HCT116 (cell line): ENCODE data around the gene ZBTB20. TPM values are rescaled to one million over a fixed set of nuclear protein-coding genes. Genes with fewer than 3 reads are reported as not detected.

Experiments
- ATAC-seq: fragments of 200-7000 bp; cut with Tn5 transposase; 2 replicates; pipeline ENCODE4 v1.9.1; 2020; ENCODE audit warnings: mild to moderate bottlenecking, moderate library complexity
- BruUV-seq: library from RNA; stranded (reverse); fragments of 400-500 nt; replicated peaks from 2 replicates; lab custom pipeline; 2021; lab: Mats Ljungman, UMichigan
- CTCF ChIA-PET: fragments of 300-600 bp; sonication (Branson Sonifier 250); formaldehyde crosslinking; loops from one replicate; lab custom pipeline; 2021; ENCODE audit warnings: antibody characterized with exemption; lab: Charles Lee
- POLR2A ChIA-PET: fragments of 300-600, 350-600 bp; sonication (Branson Sonifier 250); formaldehyde crosslinking; loops from one replicate; lab custom pipeline; 2021; ENCODE audit warnings: antibody characterized with exemption; lab: Charles Lee
- RAD21 ChIA-PET, 2 experiments: fragments of 300-600 bp; sonication (Branson Sonifier 250); formaldehyde crosslinking; loops; one replicate each; lab custom pipeline; 2023; ENCODE audit warnings: low total read pairs in 2 of 2; ENCODE audit not compliant: uncharacterized antibody in 2 of 2, unreplicated experiment in 2 of 2, low non-redundant PET in 1 of 2; lab: Charles Lee
- DNase-seq: peaks from one replicate; pipeline ENCODE4 v3.0.0-alpha.2; 2010; ENCODE audit warnings: low read depth, low spot score
- H2AFZ ChIP-seq: fragments of 200-600 bp; shearing (Covaris generic), sonication (generic); 2 replicates; pipeline ENCODE4 v1.6.1; 2017; ENCODE audit warnings: low read depth, mixed run types, mixed read lengths, antibody characterized with exemption, low read length; ENCODE audit not compliant: poor library complexity, severe bottlenecking
- H3K27ac ChIP-seq: 2 replicates; pipeline ENCODE4 v1.5.1; 2012; ENCODE audit warnings: low read depth, low read length
- H3K27me3 ChIP-seq: fragments of 200-600 bp; sonication (generic); 2 replicates; pipeline ENCODE4 v1.6.1; 2016; ENCODE audit warnings: mixed run types, low read length, mixed read lengths; ENCODE audit not compliant: insufficient read depth
- H3K36me3 ChIP-seq, 2 experiments: fragments of 200-500 bp in 1 of 2; fragments of 200-600 bp in 1 of 2; sonication (Bioruptor generic) in 1 of 2; sonication (generic) in 1 of 2; 2 replicates each; pipeline versions ENCODE4 v1.5.1 to v1.6.1; 2014 to 2016; ENCODE audit warnings: low read length in 2 of 2, inconsistent platforms in 1 of 2, mixed read lengths in 1 of 2, mixed run types in 1 of 2; ENCODE audit not compliant: insufficient read depth in 2 of 2, control insufficient read depth in 1 of 2
- H3K4me1 ChIP-seq, 2 experiments: fragments of 200-600 bp in 1 of 2; sonication (generic) in 1 of 2; 2 replicates each; pipeline versions ENCODE4 v1.5.1 to v1.6.1; 2012 to 2017; ENCODE audit warnings: low read length in 2 of 2, inconsistent platforms in 1 of 2, mild to moderate bottlenecking in 1 of 2, mixed read lengths in 1 of 2, mixed run types in 1 of 2, moderate library complexity in 1 of 2; ENCODE audit not compliant: insufficient read depth in 2 of 2, control insufficient read depth in 1 of 2
- H3K4me2 ChIP-seq: fragments of 200-600 bp; sonication (generic); 2 replicates; pipeline ENCODE4 v1.6.1; 2017; ENCODE audit warnings: mixed run types, low read length, mixed read lengths
- H3K4me3 ChIP-seq, 2 experiments: fragments of 200-600 bp in 1 of 2; sonication (generic) in 1 of 2; replicated peaks in 1 of 2; 2 replicates each; pipeline ENCODE4 v1.5.1; 2011 to 2016; ENCODE audit warnings: low read length in 2 of 2, control low read depth in 1 of 2, low read depth in 1 of 2, mild to moderate bottlenecking in 1 of 2, mixed read lengths in 1 of 2, mixed run types in 1 of 2
- H3K79me2 ChIP-seq: fragments of 200-600 bp; sonication (generic); 2 replicates; pipeline ENCODE4 v1.6.1; 2017; ENCODE audit warnings: mild to moderate bottlenecking, mixed run types, low read length, moderate library complexity, mixed read lengths; ENCODE audit not compliant: insufficient read depth
- H3K9ac ChIP-seq: fragments of 200-600 bp; sonication (generic); 2 replicates; pipeline ENCODE4 v1.6.1; 2016; ENCODE audit warnings: low read length, mixed read lengths
- H3K9me2 ChIP-seq: fragments of 200-600 bp; sonication (generic), shearing (Covaris generic); 2 replicates; pipeline ENCODE4 v1.6.1; 2017; ENCODE audit warnings: mixed run types, mild to moderate bottlenecking, moderate library complexity; ENCODE audit not compliant: insufficient read depth
- H3K9me3 ChIP-seq, 2 experiments: fragments of 200-500 bp in 1 of 2; fragments of 200-600 bp in 1 of 2; sonication (Bioruptor generic) in 1 of 2; sonication (generic) in 1 of 2; 2 replicates each; pipeline ENCODE4 v1.6.1; 2014 to 2017; ENCODE audit warnings: low read length in 2 of 2, mixed read lengths in 2 of 2, inconsistent platforms in 1 of 2, low read depth in 1 of 2, mild to moderate bottlenecking in 1 of 2, mixed run types in 1 of 2, moderate library complexity in 1 of 2; ENCODE audit not compliant: control insufficient read depth in 1 of 2, insufficient read depth in 1 of 2
- H4K20me1 ChIP-seq: fragments of 200-600 bp; sonication (generic), shearing (Covaris generic); 2 replicates; pipeline ENCODE4 v1.6.1; 2017; ENCODE audit warnings: mixed run types, mild to moderate bottlenecking, moderate library complexity; ENCODE audit not compliant: insufficient read depth
- ATF3 ChIP-seq: IDR thresholded peaks from 2 replicates; pipeline ENCODE4 v1.6.1; 2012
- ELF1 ChIP-seq: IDR thresholded peaks from 2 replicates; pipeline ENCODE4 v1.6.1; 2012; ENCODE audit warnings: low read depth, borderline replicate concordance
- EZH2 ChIP-seq: fragments of 200-600 bp; sonication (generic); IDR thresholded peaks from 2 replicates; pipeline ENCODE4 v1.6.1; 2017; ENCODE audit warnings: antibody characterized with exemption, mixed run types
- POLR2A ChIP-seq: IDR thresholded peaks from 2 replicates; pipeline ENCODE4 v1.7.0; 2011; ENCODE audit warnings: borderline replicate concordance; ENCODE audit not compliant: insufficient read depth, insufficient read length; ENCODE audit errors: extremely low read depth
- REST ChIP-seq: IDR thresholded peaks from 2 replicates; pipeline ENCODE4 v1.6.1; 2012; ENCODE audit warnings: low read depth
- SIN3A ChIP-seq: IDR thresholded peaks from 2 replicates; pipeline ENCODE4 v1.6.1; 2012; ENCODE audit warnings: low read depth
- TCF7L2 ChIP-seq: IDR thresholded peaks from 2 replicates; pipeline ENCODE4 v1.7.0; 2011; ENCODE audit warnings: borderline replicate concordance, inconsistent platforms; ENCODE audit not compliant: insufficient read depth, insufficient read length; ENCODE audit errors: extremely low read depth
- YY1 ChIP-seq: IDR thresholded peaks from 2 replicates; pipeline ENCODE4 v1.6.1; 2011; ENCODE audit warnings: low read length, low read depth, moderate library complexity, mild to moderate bottlenecking; ENCODE audit not compliant: insufficient replicate concordance; ENCODE audit errors: extremely low read depth
- ZFX ChIP-seq: fragments of 450-650 bp; IDR thresholded peaks from 2 replicates; pipeline ENCODE4 v1.6.1; 2017
- intact Hi-C: fragments of 100-400 bp; cut with micrococcal nuclease; formaldehyde crosslinking; loops from 2 replicates; pipeline ENCODE4 v1.10.0; 2022
- total RNA-seq: library from RNA; stranded (reverse); gene quantifications from one replicate; pipeline ENCODE4 v1.2.1, GENCODE V29; 2021; ENCODE audit not compliant: unreplicated experiment
- TF ChIP-seq, protein P1 (sequence below): IDR thresholded peaks from 2 replicates; pipeline ENCODE4 v1.6.1; 2011; ENCODE audit warnings: mild to moderate bottlenecking, low read length, moderate library complexity; ENCODE audit not compliant: insufficient replicate concordance; ENCODE audit errors: extremely low read depth
- TF ChIP-seq, protein P2 (sequence below), 3 experiments: fragments of 200-600 bp in 1 of 3; sonication (generic) in 1 of 3; IDR thresholded peaks in 2 of 3; conservative IDR thresholded peaks in 1 of 3; 2 replicates each; pipeline ENCODE4 v1.5.1; 2012 to 2017; ENCODE audit warnings: low read depth in 2 of 3, low read length in 2 of 3, antibody characterized with exemption in 1 of 3, borderline replicate concordance in 1 of 3, control low read depth in 1 of 3, mild to moderate bottlenecking in 1 of 3, mixed read lengths in 1 of 3, mixed run types in 1 of 3, moderate library complexity in 1 of 3; ENCODE audit not compliant: insufficient read depth in 1 of 3

ZBTB20 gene
- total RNA-seq, 1 experiment from 2014 or later, result 42.1 TPM

DNA sequence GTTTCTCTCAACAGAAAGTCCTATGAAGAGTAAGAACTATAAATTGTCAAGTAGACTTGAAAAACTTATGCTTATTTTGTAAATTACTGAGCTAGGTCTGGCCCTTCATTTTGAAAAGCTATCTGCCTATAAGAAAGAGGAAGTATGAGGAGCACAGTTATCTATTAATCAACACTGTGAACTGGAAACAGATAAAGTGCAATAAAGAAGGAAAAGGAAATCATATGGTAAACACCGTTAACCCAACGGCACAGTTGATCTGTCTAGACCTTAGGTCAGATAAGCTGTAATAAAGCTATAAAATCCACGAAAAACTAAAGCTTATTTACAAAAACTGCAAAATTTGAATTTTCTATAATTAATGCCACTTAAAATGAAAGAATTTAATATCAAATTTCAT is 242.5 kb downstream of the ZBTB20 start:
- H3K36me3 ChIP-seq, result no peaks in the 10 kb centered on the region
- H3K27ac ChIP-seq, result no peak overlapping the region
- peaks cover 8 to 25% of the 10 kb centered on the region in 2 experiments; a peak in 3 of 4 replicates for H3K4me1 ChIP-seq
- ATAC-seq, result no peak
- no peaks in the 10 kb centered on the region for H4K20me1 ChIP-seq
- H3K4me3 ChIP-seq, result no peak overlapping the region
- no peak overlapping the region for H2AFZ ChIP-seq
- no peak for TF ChIP-seq REST
- no peak for TF ChIP-seq EZH2
- TF ChIP-seq ZFX, result no peak
- no peaks in the 10 kb centered on the region for H3K79me2 ChIP-seq
- ChIA-PET CTCF (no interaction called here), POLR2A (no interaction called here), RAD21 (no interaction called here)
- intact Hi-C loops, result no loop called here
- DNase-seq, result no peak
- H3K9me3 ChIP-seq, result no peaks in the 10 kb centered on the region
- no peak overlapping the region for H3K9ac ChIP-seq
- no TSS peak for BruUV-seq
- no peak overlapping the region for H3K4me2 ChIP-seq
- H3K9me2 ChIP-seq, result no peaks in the 10 kb centered on the region
- H3K27me3 ChIP-seq, result no peaks in the 10 kb centered on the region

- Histone ChIP-seq H3K9me3 (no peaks in the 10 kb centered on the region), H3K9me2 (no peaks in the 10 kb centered on the region), H3K27me3 (no peaks in the 10 kb centered on the region), H4K20me1 (no peaks in the 10 kb centered on the region), H3K4me1 (peaks cover 8 to 30% of the 10 kb centered on the region in 2 experiments; a peak in 3 of 4 replicates), H3K36me3 (no peaks in the 10 kb centered on the region), H3K79me2 (no peaks in the 10 kb centered on the region), H2AFZ (peak overlapping the region; percentile 36), H3K4me3 (no peak overlapping the region), H3K27ac (peak overlapping the region; percentile 21), H3K9ac (no peak overlapping the region), H3K4me2 (peak overlapping the region; percentile 15; the same call in 1 of the 2 replicates)
- peak; percentile 49; the same call in 1 of the 2 replicates for ATAC-seq
- BruUV-seq, result no TSS peak
- ChIA-PET RAD21 (no interaction called here), CTCF (no interaction called here), POLR2A (no interaction called here)
- no peak for DNase-seq
- intact Hi-C loops, result no loop called here
- no peak for TF ChIP-seq SIN3A
- TF ChIP-seq, protein P1, sequence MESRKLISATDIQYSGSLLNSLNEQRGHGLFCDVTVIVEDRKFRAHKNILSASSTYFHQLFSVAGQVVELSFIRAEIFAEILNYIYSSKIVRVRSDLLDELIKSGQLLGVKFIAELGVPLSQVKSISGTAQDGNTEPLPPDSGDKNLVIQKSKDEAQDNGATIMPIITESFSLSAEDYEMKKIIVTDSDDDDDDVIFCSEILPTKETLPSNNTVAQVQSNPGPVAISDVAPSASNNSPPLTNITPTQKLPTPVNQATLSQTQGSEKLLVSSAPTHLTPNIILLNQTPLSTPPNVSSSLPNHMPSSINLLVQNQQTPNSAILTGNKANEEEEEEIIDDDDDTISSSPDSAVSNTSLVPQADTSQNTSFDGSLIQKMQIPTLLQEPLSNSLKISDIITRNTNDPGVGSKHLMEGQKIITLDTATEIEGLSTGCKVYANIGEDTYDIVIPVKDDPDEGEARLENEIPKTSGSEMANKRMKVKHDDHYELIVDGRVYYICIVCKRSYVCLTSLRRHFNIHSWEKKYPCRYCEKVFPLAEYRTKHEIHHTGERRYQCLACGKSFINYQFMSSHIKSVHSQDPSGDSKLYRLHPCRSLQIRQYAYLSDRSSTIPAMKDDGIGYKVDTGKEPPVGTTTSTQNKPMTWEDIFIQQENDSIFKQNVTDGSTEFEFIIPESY, result no peak
- TF ChIP-seq ELF1, result no peak
- no peak for TF ChIP-seq TCF7L2
- TF ChIP-seq ATF3, result no peak
- no peak for TF ChIP-seq POLR2A
- TF ChIP-seq YY1, result no peak
- no peak for TF ChIP-seq EZH2
- no peak for TF ChIP-seq ZFX
- TF ChIP-seq, protein P2, sequence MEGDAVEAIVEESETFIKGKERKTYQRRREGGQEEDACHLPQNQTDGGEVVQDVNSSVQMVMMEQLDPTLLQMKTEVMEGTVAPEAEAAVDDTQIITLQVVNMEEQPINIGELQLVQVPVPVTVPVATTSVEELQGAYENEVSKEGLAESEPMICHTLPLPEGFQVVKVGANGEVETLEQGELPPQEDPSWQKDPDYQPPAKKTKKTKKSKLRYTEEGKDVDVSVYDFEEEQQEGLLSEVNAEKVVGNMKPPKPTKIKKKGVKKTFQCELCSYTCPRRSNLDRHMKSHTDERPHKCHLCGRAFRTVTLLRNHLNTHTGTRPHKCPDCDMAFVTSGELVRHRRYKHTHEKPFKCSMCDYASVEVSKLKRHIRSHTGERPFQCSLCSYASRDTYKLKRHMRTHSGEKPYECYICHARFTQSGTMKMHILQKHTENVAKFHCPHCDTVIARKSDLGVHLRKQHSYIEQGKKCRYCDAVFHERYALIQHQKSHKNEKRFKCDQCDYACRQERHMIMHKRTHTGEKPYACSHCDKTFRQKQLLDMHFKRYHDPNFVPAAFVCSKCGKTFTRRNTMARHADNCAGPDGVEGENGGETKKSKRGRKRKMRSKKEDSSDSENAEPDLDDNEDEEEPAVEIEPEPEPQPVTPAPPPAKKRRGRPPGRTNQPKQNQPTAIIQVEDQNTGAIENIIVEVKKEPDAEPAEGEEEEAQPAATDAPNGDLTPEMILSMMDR (IDR thresholded peaks at IDR 0.05 in 2 of 3, conservative IDR thresholded peaks at IDR 0.05 in 1 of 3; ENCODE audit: borderline replicate concordance in 1 of 3, insufficient read depth in 1 of 3, low read depth in 2 of 3, low read length in 2 of 3), result no peak
Observed at GRCh38 chr3:114903213-114903612, 243.9 kb downstream of the ZBTB20 start.
